Hepatocyte (in vitro differentiated cells): ENCODE data around the gene THUMPD2. TPM values are rescaled to one million over a fixed set of nuclear protein-coding genes. Genes with fewer than 3 reads are reported as not detected.

Source experiments
- DNase-seq: peaks from one replicate; pipeline ENCODE4 v3.0.0-alpha.2; 2016; ENCODE audit warnings: low spot score
- H2AFZ ChIP-seq: fragments of 200-600 bp; sonication (generic); 2 replicates; pipeline ENCODE4 v1.6.0; 2016; ENCODE audit warnings: antibody characterized with exemption, mild to moderate bottlenecking
- H3K27ac ChIP-seq: fragments of 200-600 bp; sonication (generic); 2 replicates; pipeline ENCODE4 v1.5.1; 2016; ENCODE audit warnings: mild to moderate bottlenecking
- H3K27me3 ChIP-seq: fragments of 200-600 bp; sonication (generic); 2 replicates; pipeline ENCODE4 v1.6.1; 2016
- H3K36me3 ChIP-seq: fragments of 200-600 bp; sonication (generic); replicated peaks from 2 replicates; pipeline ENCODE4 v1.5.1; 2016; ENCODE audit warnings: low read depth; ENCODE audit not compliant: insufficient read depth
- H3K4me1 ChIP-seq: fragments of 200-600 bp; sonication (generic); 2 replicates; pipeline ENCODE4 v1.5.1; 2016; ENCODE audit warnings: mild to moderate bottlenecking, moderate library complexity; ENCODE audit not compliant: insufficient read depth
- H3K4me2 ChIP-seq: fragments of 200-600 bp; sonication (generic); 2 replicates; pipeline ENCODE4 v1.6.0; 2016
- H3K4me3 ChIP-seq: fragments of 200-600 bp; sonication (generic); 2 replicates; pipeline ENCODE4 v1.5.1; 2016; ENCODE audit warnings: mild to moderate bottlenecking
- H3K79me2 ChIP-seq: fragments of 200-600 bp; sonication (generic); 2 replicates; pipeline ENCODE4 v1.6.0; 2017; ENCODE audit warnings: mild to moderate bottlenecking
- H3K9me2 ChIP-seq: fragments of 200-600 bp; sonication (generic); replicated peaks from 2 replicates; pipeline ENCODE4 v1.6.0; 2017; ENCODE audit warnings: mild to moderate bottlenecking; ENCODE audit not compliant: insufficient read depth
- H3K9me3 ChIP-seq: fragments of 200-600 bp; sonication (generic); 2 replicates; pipeline ENCODE4 v1.5.1; 2016; ENCODE audit warnings: low read depth, mild to moderate bottlenecking
- H4K20me1 ChIP-seq: fragments of 200-600 bp; sonication (generic); 2 replicates; pipeline ENCODE4 v1.6.0; 2016; ENCODE audit warnings: mild to moderate bottlenecking; ENCODE audit not compliant: insufficient read depth, poor library complexity, severe bottlenecking
- EZH2 ChIP-seq: fragments of 200-600 bp; sonication (generic); IDR thresholded peaks from 2 replicates; pipeline ENCODE4 v1.6.1; 2016; ENCODE audit warnings: antibody characterized with exemption, mild to moderate bottlenecking, borderline replicate concordance
- EZH2phosphoT487 ChIP-seq: fragments of 200-600 bp; sonication (generic); IDR thresholded peaks from one replicate; pipeline ENCODE4 v1.6.1; 2018; ENCODE audit warnings: antibody characterized with exemption, mild to moderate bottlenecking, low read depth, moderate library complexity; ENCODE audit not compliant: unreplicated experiment, severe bottlenecking
- WGBS: methylation state at CpG from one replicate; pipeline ENCODE4 v1.1.6; 2016; ENCODE audit warnings: low lambda C conversion rate; ENCODE audit errors: missing lambda C conversion rate; 5-methylcytosine and 5-hydroxymethylcytosine counted together
- polyA plus RNA-seq: library from polyadenylated mRNA; unstranded; fragments of >200 nt; fragmentation: Nextera tagmentation; extraction: Ambion mirVana; gene quantifications from 2 replicates; pipeline ENCODE4 v1.2.1, GENCODE V29; 2016
- total RNA-seq: library from RNA; depleted of rRNA; stranded (reverse); fragments of >200 nt; gene quantifications from 2 replicates; pipeline ENCODE4 v1.2.3, GENCODE V29; 2014
- TF ChIP-seq, protein P1 (sequence below): fragments of 200-600 bp; sonication (generic); IDR thresholded peaks from 2 replicates; pipeline ENCODE4 v1.5.1; 2016; ENCODE audit warnings: antibody characterized with exemption, mild to moderate bottlenecking; ENCODE audit not compliant: poor library complexity

THUMPD2 gene
- total and polyA plus RNA-seq, 2 experiments from 2014 or later: 6.5 to 12.8 TPM

DNA sequence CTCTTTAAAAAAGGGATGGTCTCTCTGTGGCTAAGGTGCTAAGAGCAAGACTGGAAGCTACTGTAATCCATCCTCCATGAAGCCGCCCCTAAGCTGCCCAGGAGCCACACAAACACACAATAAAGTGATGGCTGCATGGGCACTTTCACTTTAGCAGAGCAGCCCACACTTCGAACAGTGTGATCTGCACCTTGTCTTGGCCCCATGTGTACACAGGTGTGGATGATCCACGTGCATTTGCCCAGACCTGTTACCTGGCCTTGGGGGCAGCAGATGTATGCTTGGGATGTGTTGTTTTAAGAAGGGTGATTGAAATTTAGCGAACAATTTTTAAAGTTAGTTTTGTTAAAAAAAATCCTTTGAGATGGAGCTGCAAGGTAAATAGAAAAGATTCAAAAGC is 73.4 kb downstream of the THUMPD2 start:
- no peak for TF ChIP-seq EZH2phosphoT487
- TF ChIP-seq EZH2: no peak
- TF ChIP-seq, protein P1, sequence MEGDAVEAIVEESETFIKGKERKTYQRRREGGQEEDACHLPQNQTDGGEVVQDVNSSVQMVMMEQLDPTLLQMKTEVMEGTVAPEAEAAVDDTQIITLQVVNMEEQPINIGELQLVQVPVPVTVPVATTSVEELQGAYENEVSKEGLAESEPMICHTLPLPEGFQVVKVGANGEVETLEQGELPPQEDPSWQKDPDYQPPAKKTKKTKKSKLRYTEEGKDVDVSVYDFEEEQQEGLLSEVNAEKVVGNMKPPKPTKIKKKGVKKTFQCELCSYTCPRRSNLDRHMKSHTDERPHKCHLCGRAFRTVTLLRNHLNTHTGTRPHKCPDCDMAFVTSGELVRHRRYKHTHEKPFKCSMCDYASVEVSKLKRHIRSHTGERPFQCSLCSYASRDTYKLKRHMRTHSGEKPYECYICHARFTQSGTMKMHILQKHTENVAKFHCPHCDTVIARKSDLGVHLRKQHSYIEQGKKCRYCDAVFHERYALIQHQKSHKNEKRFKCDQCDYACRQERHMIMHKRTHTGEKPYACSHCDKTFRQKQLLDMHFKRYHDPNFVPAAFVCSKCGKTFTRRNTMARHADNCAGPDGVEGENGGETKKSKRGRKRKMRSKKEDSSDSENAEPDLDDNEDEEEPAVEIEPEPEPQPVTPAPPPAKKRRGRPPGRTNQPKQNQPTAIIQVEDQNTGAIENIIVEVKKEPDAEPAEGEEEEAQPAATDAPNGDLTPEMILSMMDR: no peak
- Histone ChIP-seq H3K4me3 (no peak overlapping the region), H3K9me2 (no peaks in the 10 kb centered on the region), H3K79me2 (no peaks in the 10 kb centered on the region), H3K9me3 (peaks cover 15% of the 10 kb centered on the region), H3K4me2 (no peak overlapping the region), H3K4me1 (no peaks in the 10 kb centered on the region), H2AFZ (no peak overlapping the region), H4K20me1 (no peaks in the 10 kb centered on the region), H3K27me3 (no peaks in the 10 kb centered on the region), H3K27ac (no peak overlapping the region), H3K36me3 (no peaks in the 10 kb centered on the region)
- WGBS: 66% methylated on average over 4 of the region's 4 CpGs
- no peak for DNase-seq

DNA sequence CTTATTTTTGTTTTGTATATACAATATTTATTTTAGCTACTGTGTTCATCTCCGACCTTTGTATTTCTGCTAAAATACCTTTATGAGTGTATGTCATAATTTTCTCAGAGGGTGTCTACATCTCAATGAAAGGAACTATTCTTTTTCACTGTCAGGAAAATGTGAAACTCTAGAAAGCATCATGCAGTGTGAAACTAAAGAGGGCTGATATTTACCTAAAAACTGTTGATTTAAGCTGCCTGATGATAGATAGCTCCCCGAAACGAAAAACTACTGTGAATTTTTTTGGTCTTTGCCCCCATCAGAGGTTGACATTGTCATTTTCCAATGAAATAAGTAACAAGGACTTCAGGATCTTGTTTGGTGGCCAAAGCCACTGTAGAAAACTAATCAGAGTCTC is 74.5 kb downstream of the THUMPD2 start:
- no peaks in the 10 kb centered on the region for H3K9me2 ChIP-seq
- peaks cover 22% of the 10 kb centered on the region for H3K9me3 ChIP-seq
- WGBS: 74% methylated on average over 3 of the region's 3 CpGs
- H4K20me1 ChIP-seq: no peaks in the 10 kb centered on the region
- H2AFZ ChIP-seq: no peak overlapping the region
- no peaks in the 10 kb centered on the region for H3K36me3 ChIP-seq
- no peaks in the 10 kb centered on the region for H3K79me2 ChIP-seq
- DNase-seq: no peak
- no peaks in the 10 kb centered on the region for H3K4me1 ChIP-seq
- H3K4me3 ChIP-seq: no peak overlapping the region
- H3K4me2 ChIP-seq: no peak overlapping the region
- TF ChIP-seq EZH2: no peak
- no peak for TF ChIP-seq EZH2phosphoT487
- TF ChIP-seq, protein P1: no peak
- no peaks in the 10 kb centered on the region for H3K27me3 ChIP-seq
- no peak overlapping the region for H3K27ac ChIP-seq

DNA sequence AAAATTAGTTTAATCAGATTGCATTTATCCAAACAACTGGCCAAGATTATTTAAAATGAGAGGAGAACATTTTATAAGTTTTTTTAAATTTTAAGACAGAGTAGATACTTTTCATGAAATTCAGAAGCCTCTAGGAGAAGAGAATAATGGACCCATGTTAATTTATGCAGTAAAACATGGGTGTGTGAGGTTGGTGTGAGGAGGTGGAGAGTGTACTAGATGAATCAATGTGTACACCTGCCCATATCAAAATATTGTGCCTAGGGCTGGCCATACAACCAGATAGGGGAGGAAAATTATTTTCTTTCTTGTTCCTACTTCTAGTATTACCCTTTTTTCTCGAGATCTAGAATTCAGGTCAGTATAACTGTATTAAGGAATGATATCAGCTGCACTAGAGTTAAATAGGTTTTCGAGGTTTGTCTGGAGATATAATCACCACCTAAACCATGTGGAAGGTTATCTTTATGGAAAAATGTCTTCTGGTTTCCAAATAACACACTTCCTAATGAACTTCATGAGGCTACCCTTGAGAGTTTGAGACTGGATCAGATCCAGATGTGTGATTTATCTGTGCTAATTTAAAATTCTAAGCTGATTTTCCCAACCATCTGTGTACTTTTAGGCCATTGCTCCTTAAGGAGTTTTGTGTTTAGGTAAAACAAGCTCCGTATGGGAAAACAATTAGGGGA is 75.7 kb downstream of the THUMPD2 start:
- H4K20me1 ChIP-seq: no peaks in the 10 kb centered on the region
- H3K79me2 ChIP-seq: no peaks in the 10 kb centered on the region
- WGBS: 76% methylated on average over 3 of the region's 3 CpGs
- no peaks in the 10 kb centered on the region for H3K36me3 ChIP-seq
- no peaks in the 10 kb centered on the region for H3K4me1 ChIP-seq
- no peak overlapping the region for H3K4me3 ChIP-seq
- peaks cover 22% of the 10 kb centered on the region for H3K9me3 ChIP-seq
- no peak overlapping the region for H2AFZ ChIP-seq
- no peak overlapping the region for H3K27ac ChIP-seq
- H3K4me2 ChIP-seq: no peak overlapping the region
- no peak for DNase-seq
- H3K27me3 ChIP-seq: no peaks in the 10 kb centered on the region
- TF ChIP-seq EZH2phosphoT487: no peak
- TF ChIP-seq, protein P1: no peak
- no peak for TF ChIP-seq EZH2
- no peaks in the 10 kb centered on the region for H3K9me2 ChIP-seq
